GM18499 (cell line): ENCODE measurements around the gene CYB5D1.
A peak's percentile ranks its signal among the peaks of the same experiment; 100 is the strongest.
"Not testable (repeated sequence)": the region's sequence is repeated elsewhere in the genome, so short reads cannot be mapped to it uniquely, and the experiment has no call there.

ENCODE experiments used
- ATAC-seq: cut with Tn5 transposase; IDR thresholded peaks from one replicate; pipeline ENCODE4 v1.9.1; 2021; ENCODE audit warnings: moderate number of reproducible peaks; ENCODE audit not compliant: insufficient read depth, unreplicated experiment

CYB5D1 gene

GRCh38 chr17:7854851-7855659 is 2.7 kb upstream of the CYB5D1 start, which contains the start of gene TMEM88:
TSS of gene TMEM88 (plus strand) at chr17:7855066. CDS start at chr17:7855075, 9 bp downstream.
- no peak for ATAC-seq

GRCh38 chr17:7855660-7856010 is 2.2 kb upstream of the CYB5D1 start:
- no peak for ATAC-seq

- ATAC-seq, result no peak
Observed at GRCh38 chr17:7856011-7856810, 1.6 kb upstream of the CYB5D1 start.

GRCh38 chr17:7856811-7857712 is 741 bp upstream of the CYB5D1 start, which contains the start of gene NAA38:
TSS of gene NAA38 (minus strand) at chr17:7857559. CDS start at chr17:7857463, 96 bp downstream.
- ATAC-seq, result peak; percentile 52

- ATAC-seq, result no peak
Observed at GRCh38 chr17:7858522-7858810, 663 bp downstream of the CYB5D1 start.

GRCh38 chr17:7859028-7859427 is 1.2 kb downstream of the CYB5D1 start:
- no peak for ATAC-seq

GRCh38 chr17:7862692-7863437 is 5.1 kb downstream of the CYB5D1 start:
- ATAC-seq, result no peak

GRCh38 chr17:7864384-7864783 is 6.6 kb downstream of the CYB5D1 start:
- ATAC-seq, result not testable (repeated sequence)

- ATAC-seq, result no peak
Observed at GRCh38 chr17:7864995-7865650, 7.3 kb downstream of the CYB5D1 start.

- no peak for ATAC-seq
Observed at GRCh38 chr17:7867881-7868329, 10.1 kb downstream of the CYB5D1 start.

- no peak for ATAC-seq
Observed at GRCh38 chr17:7873051-7873450, 15.2 kb downstream of the CYB5D1 start.

GRCh38 chr17:7875804-7876370 is 18.1 kb downstream of the CYB5D1 start:
- no peak for ATAC-seq

GRCh38 chr17:7878234-7878633 is 20.4 kb downstream of the CYB5D1 start:
- no peak for ATAC-seq

- ATAC-seq, result no peak
Observed at GRCh38 chr17:7880076-7880868, 22.5 kb downstream of the CYB5D1 start.

- ATAC-seq, result no peak
Observed at GRCh38 chr17:7881276-7882054, 23.7 kb downstream of the CYB5D1 start.

GRCh38 chr17:7882068-7882467 is 24.3 kb downstream of the CYB5D1 start:
- no peak for ATAC-seq

- ATAC-seq, result no peak
Observed at GRCh38 chr17:7882629-7883028, 24.8 kb downstream of the CYB5D1 start.
